Measurements from ENCODE around the gene BOLL.
"Not testable (repeated sequence)": the region's sequence is repeated elsewhere in the genome, so short reads cannot be mapped to it uniquely, and the experiment has no call there.

Gene BOLL

DNA sequence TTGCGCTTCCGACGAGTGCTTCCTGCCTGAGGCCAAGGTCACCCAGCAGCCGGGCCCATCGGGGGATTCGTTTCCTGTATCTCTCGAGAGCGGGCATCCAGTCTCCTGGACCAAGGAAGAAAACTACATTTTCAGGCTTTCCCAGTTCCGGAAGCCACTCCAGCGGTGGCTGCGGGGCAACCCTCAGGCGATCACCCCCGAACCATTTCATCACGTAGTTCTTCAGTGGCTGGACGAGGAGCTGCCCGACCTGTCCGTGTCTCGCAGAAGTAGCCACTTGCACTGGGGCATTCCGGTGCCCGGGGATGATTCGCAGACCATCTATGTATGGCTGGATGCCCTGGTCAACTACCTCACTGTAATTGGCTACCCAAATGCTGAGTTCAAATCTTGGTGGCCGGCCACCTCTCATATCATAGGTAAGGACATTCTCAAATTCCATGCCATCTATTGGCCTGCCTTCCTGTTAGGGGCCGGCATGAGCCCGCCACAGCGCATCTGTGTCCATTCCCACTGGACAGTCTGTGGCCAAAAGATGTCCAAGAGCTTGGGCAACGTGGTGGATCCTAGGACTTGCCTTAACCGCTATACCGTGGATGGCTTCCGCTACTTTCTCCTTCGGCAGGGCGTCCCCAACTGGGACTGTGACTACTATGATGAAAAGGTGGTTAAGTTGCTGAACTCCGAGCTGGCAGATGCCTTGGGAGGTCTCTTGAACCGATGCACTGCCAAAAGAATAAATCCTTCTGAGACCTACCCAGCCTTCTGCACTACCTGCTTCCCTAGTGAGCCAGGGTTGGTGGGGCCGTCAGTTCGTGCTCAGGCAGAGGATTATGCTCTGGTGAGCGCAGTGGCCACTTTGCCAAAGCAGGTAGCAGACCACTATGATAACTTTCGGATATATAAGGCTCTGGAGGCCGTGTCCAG, 78.9 kb downstream of the BOLL start:
- DNase-seq, result peak; percentile 11

DNA sequence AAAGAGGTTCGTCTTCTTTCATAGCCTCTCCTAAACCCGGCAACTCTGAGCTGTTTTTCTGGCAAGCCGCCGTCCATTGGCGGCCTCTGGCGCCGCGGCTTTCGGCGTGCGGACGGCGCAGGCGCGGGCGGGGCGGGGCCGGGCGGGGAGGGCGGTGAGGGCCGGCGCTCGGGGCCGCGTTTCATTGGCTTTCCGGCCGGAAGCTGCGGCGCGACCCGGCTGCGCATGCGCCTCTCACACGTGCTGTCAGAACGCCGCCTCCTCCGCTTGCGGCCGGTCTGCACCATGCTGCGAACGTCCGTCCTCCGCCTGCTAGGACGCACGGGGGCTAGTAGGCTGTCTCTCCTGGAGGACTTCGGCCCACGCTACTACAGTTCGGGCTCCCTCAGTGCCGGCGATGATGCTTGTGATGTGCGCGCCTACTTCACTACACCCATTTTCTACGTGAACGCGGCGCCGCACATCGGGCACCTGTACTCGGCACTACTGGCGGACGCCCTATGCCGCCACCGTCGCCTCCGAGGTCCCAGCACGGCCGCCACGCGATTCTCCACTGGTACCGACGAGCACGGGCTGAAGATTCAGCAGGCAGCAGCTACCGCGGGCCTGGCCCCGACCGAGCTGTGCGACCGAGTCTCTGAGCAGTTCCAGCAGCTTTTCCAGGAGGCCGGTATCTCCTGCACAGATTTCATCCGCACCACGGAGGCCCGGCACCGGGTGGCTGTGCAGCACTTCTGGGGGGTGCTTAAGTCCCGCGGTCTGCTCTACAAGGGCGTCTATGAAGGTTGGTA, 79.8 kb downstream of the BOLL start, which contains the start of gene MARS2:
Gene MARS2 (plus strand): TSS at position 249 of the 791 bp plus-strand sequence. CDS start 37 bp downstream, at position 286.
- DNase-seq, result peak; percentile 94

DNA sequence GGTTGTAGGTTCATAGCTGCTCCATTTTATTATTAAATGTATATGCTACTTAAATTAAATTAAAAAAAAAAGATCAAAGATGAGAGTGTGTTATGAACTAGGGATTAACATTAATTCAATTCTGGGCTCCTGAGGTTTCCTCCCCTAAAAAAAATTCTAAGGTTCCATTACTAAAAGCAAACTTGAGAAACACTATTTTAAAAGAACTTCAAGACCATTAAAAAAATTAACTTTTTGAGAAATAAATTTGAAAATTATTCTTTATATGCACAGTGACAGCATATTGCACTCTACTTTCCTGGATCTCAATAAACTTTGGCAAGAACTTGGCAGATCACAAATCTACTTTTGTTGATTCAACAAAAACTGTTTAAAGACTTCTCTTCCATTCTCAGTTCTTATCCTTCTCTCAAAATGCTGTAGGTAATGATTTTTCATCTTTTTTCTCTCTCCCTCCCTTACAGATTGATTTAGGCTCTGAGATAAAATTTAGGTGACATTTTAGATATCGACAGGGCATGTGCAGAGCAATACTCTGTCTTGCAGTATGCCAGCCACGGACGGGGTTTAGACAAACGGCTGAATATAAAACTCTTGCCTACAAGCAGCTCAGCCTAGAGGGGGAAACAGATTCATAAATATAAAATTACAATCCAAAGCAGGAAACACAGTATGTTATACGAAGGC, 80.5 kb downstream of the BOLL start:
- DNase-seq, result no peak

DNA sequence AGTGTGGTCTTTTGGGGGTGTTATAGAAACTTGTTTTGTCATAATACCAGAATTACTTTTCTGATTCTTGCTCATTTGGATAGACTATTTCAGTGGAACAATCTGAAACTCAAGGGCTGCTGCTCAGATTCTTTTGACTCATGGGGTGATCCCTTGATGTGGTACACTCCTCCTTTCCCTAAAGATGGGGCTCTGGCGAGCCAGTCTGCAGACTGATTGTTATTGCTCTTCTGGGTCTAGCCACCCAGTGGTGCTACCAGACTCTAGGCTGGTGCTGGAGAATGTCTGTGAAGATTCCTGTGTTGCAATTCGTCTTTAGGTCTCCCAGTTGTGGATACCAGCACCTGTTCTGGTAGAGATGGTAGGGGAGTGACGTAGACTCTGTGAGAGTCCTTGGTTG, 84.2 kb downstream of the BOLL start:
- no peak for DNase-seq

DNA sequence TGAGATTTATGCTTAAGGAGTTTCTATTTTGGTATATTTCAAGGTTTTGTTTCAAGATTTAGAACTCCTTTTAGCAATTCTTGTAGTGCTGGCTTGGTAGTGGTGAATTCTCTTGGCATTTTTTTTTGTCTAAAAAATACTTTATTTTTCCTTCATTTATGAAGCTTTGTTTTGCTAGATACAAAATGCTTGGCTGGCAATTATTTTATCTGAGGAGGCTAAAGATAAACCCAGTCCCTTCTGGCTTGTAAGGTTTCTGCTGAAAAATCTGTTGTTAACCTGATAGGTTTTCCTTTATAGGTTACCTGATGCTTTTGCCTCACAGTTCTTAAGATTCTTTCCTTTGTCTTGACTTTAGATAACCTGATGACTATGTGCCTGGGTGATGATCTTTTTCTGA, 85.4 kb downstream of the BOLL start:
- not testable (repeated sequence) for DNase-seq

DNA sequence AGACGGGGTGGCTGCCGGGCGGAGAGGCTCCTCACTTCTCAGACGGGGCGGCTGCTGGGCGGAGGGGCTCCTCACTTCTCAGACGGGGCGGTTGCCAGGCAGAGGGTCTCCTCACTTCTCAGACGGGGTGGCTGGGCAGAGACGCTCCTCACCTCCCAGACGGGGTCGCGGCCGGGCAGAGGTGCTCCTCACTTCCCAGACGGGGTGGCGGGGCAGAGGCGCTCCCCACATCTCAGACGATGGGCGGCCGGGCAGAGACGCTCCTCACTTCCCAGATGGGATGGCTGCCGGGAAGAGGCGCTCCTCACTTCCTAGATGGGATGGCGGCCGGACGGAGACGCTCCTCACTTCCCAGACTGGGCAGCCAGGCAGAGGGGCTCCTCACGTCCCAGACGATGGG, 88.5 kb downstream of the BOLL start:
- not testable (repeated sequence) for DNase-seq

DNA sequence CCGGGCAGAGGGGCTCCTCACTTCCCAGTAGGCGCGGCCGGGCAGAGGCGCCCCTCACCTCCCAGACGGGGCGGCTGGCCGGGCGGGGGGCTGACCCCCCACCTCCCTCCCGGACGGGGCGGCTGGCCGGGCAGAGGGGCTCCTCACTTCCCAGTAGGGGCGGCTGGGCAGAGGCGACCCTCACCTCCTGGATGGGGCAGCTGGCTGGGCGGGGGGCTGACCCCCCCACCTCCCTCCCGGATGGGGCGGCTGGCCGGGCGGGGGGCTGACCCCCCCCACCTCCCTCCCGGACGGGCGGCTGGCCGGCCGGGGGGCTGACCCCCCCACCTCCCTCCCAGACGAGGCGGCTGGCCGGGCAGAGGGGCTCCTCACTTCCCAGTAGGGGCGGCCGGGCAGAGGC, 89.1 kb downstream of the BOLL start:
- DNase-seq, result not testable (repeated sequence)

DNA sequence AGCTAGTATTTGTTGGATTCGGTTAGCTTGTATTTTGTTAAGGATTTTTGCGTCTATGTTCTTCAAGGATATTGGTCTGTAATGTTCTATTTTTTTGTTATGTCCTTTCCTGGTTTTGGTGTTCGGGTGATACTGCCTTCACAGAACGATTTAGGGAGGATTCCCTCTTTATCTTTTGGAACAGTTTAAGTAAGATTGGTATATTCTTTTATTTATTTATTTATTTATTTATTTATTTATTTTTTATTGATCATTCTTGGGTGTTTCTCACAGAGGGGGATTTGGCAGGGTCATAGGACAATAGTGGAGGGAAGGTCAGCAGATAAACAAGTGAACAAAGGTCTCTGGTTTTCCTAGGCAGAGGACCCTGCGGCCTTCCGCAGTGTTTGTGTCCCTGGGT, 89.9 kb downstream of the BOLL start:
- DNase-seq, result not testable (repeated sequence)

DNA sequence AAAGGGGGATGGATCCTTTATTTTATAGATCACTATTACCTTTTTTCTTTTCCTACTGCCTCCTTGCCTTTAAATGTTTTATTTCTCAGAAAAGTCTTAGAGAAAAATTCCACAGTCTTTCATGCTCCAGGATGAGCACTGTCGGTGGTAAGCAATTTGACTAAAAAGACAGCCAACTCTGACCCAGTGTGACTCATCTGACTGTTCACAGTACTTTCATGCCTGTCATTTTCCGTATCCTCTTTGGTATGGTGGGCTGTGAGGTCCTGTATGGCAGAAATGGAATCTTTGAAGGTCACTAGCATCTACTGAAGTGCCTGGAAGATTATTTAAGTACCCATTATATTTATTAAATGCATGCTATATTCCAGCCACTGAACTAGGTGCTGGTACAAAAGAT, 107.6 kb downstream of the BOLL start:
- no peak for DNase-seq

DNA sequence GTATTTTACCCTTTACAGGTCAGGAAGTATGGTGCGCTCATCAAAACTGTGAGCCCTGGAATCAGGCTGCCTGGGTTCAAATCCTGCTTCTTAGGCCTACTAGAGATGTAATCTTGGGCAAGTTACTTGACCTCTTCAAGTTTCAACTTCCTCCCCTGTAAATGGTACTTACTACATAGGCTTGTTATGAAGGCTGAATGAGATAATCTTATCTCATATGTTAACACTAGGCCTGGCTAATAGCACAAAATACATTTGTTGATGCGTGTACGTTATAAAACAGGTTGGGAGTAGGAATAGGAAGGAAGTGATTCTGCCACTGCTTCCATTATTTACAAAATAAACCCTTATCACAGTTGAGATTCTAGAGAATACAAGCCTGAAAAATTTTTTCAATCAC, 108.1 kb downstream of the BOLL start:
- no peak for DNase-seq
